Thyroid gland (tissue), 4 donors: ENCODE results near the gene CEP72.

Source experiments
- CTCF ChIP-seq, 6 experiments: fragments of 200-600 bp in 3 of 6; fragments of 450-650 bp in 3 of 6; sonication (generic) in 3 of 6; IDR thresholded peaks; one replicate each; pipeline ENCODE4 v1.5.1; 2016 to 2019; ENCODE audit warnings: antibody characterized with exemption in 6 of 6, mild to moderate bottlenecking in 2 of 6, inconsistent platforms in 1 of 6, moderate library complexity in 1 of 6
- POLR2A ChIP-seq, 2 donors: fragments of 450-650 bp; IDR thresholded peaks; one replicate each; pipeline ENCODE4 v1.6.1; 2017; ENCODE audit warnings: antibody characterized with exemption in 2 of 2, mild to moderate bottlenecking in 2 of 2, moderate library complexity in 1 of 2

GRCh38 chr5:641331-641765 lies 29.2 kb downstream of the CEP72 start:
- no peak for TF ChIP-seq CTCF (IDR thresholded peaks at IDR 0.05)
- no peak for TF ChIP-seq POLR2A (IDR thresholded peaks at IDR 0.05)
